A549 treated with RU486 at 1 μM for 4 hours (cell line): Measurements from ENCODE around the gene AGPAT2. TPM values are rescaled to one million over a fixed set of nuclear protein-coding genes. Genes with fewer than 3 reads are reported as not detected.

Source experiments
- total RNA-seq: library from RNA; stranded (reverse); fragments of 200-300 nt; extraction: Qiagen RNA extraction; gene quantifications from 5 replicates; pipeline ENCODE4 v1.2.3, GENCODE V29; 2022; ENCODE audit warnings: low read depth

Gene AGPAT2
- 69.1 to 126 TPM (median 109 TPM) in 5 replicates for total RNA-seq

GRCh38 chr9:136686794-136687711 lies at the start of gene AGPAT2:
TSS of gene AGPAT2 (minus strand) at chr9:136687457. CDS start at chr9:136687357, 100 bp downstream.

GRCh38 chr9:136711751-136712689 lies 24.8 kb upstream of the AGPAT2 start, which contains the start of gene DIPK1B:
TSS of gene DIPK1B (plus strand) at chr9:136712572. CDS start at chr9:136712666, 94 bp downstream.

GRCh38 chr9:136662656-136663581 lies 24.3 kb downstream of the AGPAT2 start, which contains the start of gene EGFL7:
TSS of gene EGFL7 (plus strand) at chr9:136662916. CDS start at chr9:136668283, 5,367 bp downstream.

Other genes starting within 250 kb of the AGPAT2 start
- gene INPP5E, start 247.6 kb downstream of the AGPAT2 start, total RNA-seq: 11.7 to 21.4 TPM (median 19.0 TPM) in 5 replicates
- 49.9 to 62.1 TPM (median 59.2 TPM) in 5 replicates for gene SEC16A, start 204.4 kb downstream of the AGPAT2 start, total RNA-seq
- gene NOTCH1, start 141.4 kb downstream of the AGPAT2 start, total RNA-seq: 7.0 to 13.1 TPM (median 10.8 TPM) in 5 replicates
- gene EGFL7, start 24.5 kb downstream of the AGPAT2 start, total RNA-seq: 34.7 to 61.3 TPM (median 53.8 TPM) in 5 replicates
- gene DIPK1B, start 25.1 kb upstream of the AGPAT2 start, total RNA-seq: 7.3 to 11.1 TPM (median 8.6 TPM) in 5 replicates
- gene LCN10, start 55.5 kb upstream of the AGPAT2 start, total RNA-seq: not detected in 5 replicates
- gene LCN6, start 61.1 kb upstream of the AGPAT2 start, total RNA-seq: not detected in 5 replicates
- not detected in 5 replicates for gene LCN8, start 70.8 kb upstream of the AGPAT2 start, total RNA-seq
- not detected in 5 replicates for gene LCN15, start 77.1 kb upstream of the AGPAT2 start, total RNA-seq
- 55.2 to 72.6 TPM (median 70.2 TPM) in 5 replicates for gene TMEM141, start 103.9 kb upstream of the AGPAT2 start, total RNA-seq
- gene CCDC183, start 108.9 kb upstream of the AGPAT2 start, total RNA-seq: 0.28 to 0.49 TPM (median 0.32 TPM) in 5 replicates
- gene RABL6, start 120.5 kb upstream of the AGPAT2 start, total RNA-seq: 62.1 to 91.5 TPM (median 77.2 TPM) in 5 replicates
- 3.1 to 4.4 TPM (median 4.0 TPM) in 5 replicates for gene AJM1, start 155.0 kb upstream of the AGPAT2 start, total RNA-seq
- gene PHPT1, start 162.0 kb upstream of the AGPAT2 start, total RNA-seq: 264 to 320 TPM (median 309 TPM) in 5 replicates
- 1.8 to 5.2 TPM (median 3.6 TPM) in 5 replicates for gene MAMDC4, start 164.9 kb upstream of the AGPAT2 start, total RNA-seq
- 453 to 576 TPM (median 473 TPM) in 5 replicates for gene EDF1, start 178.9 kb upstream of the AGPAT2 start, total RNA-seq
- gene TRAF2, start 199.1 kb upstream of the AGPAT2 start, total RNA-seq: 43.0 to 67.7 TPM (median 61.3 TPM) in 5 replicates